ENCODE measurements around the gene GATA6. TPM values are rescaled to one million over a fixed set of nuclear protein-coding genes. Genes with fewer than 3 reads are reported as not detected.

Gene GATA6
- total RNA-seq, 1 donor from 2014 or later = 0.08 TPM

DNA sequence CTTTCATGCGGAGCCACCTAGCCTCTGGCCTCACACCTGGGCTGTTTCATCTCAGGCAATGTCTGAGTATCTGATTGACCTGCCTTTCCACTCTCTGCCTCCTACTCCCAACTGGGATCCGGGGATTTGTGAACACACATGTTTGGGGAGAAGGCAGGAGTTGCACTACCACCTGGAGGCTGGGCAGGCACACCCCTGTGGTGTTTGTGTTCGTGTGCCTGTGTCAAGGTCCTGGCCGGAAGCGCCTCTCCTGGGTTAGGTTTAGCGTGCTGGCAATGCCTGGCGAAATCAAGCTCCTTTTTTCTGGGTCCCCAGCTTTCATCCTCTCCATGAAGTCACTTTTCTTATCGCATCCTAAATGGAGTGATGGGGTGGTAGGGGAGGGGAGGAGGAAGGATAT is 63.9 kb downstream of the GATA6 start:
- no peak for DNase-seq (ENCODE audit: low read depth)

DNA sequence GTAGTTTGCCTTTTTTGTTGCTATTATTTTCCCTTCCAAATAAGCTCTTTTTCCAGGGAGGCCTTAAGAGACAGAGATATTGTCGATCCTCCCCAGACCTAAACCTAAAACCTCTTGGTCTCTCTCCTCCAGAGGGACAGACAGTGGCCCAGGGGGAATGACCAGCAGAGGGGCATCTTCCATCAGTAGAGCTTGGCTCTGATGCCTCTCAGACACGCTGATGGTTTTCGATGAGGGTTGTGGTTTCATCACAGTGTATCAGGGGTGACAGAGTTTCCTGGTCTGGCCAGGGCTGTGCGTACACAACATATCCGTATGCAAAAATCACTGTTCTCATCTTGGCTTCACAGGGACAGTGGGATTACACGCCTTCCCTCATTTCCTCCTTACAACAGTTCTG is 68.6 kb downstream of the GATA6 start:
- DNase-seq (ENCODE audit: low read depth) = no peak

DNA sequence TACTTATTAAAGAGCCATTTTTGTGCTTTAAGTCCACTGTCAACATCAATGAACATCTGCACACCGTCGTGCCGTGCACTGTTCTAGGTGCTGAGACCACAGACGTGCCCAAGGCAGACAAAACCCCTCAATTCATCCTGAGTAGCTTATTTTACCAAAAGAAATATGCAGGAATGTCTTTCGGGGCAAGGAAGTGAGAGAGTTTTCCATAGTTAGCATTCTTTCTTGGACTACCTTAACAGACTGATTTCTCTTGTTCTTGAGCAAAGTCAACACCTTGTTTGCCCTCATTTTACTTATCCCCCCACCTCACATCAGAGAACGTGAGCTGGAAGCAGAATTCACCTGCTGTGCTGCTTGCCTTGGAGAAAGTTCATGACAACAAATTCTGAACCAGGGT is 69.3 kb downstream of the GATA6 start:
- DNase-seq (ENCODE audit: low read depth) = no peak

DNA sequence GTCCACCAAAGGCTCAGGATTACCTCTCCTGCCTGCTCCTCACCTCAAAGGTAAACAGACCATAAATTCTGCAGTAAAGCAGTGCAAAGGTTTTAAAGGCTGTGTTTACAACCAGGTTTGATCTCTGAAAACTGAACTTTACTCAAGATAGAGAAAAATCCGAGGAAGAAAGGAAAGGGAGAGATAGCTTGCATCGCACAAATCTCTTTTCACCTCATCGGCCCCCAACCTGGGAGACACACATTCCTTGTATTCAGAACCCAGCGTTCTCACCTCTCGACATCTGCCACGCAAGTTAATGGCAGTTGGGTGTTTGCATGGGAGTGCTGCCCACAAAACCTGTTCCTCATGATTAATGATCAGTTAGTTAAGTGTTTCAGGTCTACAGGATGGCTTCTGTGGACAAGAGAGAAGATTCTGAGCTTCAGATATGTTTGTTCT is 72.6 kb downstream of the GATA6 start:
- no peak for DNase-seq (ENCODE audit: low read depth)

DNA sequence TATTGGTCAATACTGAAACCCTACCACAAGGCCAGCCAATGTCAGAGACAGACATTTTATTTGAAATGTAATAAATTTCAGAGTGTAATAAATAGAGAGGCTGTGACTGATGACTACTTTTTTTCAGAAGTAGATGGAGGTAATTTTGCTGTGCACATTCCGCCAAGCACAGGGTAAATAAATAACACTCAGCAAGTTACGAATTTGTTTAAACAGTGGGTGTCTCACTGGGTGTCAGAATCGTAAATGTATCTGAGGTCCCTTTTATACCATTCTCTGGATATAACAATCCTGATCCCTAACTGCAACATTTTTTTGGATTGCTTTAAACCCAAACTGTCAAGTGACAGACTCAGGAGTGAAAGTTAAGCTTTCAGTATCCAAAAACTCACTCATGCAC is 74.1 kb downstream of the GATA6 start:
- no peak for DNase-seq (ENCODE audit: low read depth)

DNA sequence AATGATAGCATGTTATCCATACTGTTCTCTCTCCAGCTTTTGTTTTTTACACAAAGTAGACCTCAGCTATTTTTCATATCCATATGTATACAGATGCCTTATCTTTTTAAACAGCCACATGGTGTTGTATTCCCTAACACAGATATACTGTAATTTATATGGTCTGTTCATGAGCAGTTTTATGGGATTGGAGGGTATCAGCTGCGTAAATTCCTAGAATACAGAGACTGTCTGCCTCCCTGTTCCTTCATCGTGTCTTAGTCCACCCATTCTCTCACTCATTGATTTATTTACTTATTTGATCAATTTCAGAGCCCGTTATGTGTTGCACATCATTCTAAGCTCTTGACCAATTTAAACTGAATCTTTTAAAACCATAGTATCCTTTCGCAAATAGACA is 80.6 kb downstream of the GATA6 start:
- no peak for DNase-seq (ENCODE audit: low read depth)

DNA sequence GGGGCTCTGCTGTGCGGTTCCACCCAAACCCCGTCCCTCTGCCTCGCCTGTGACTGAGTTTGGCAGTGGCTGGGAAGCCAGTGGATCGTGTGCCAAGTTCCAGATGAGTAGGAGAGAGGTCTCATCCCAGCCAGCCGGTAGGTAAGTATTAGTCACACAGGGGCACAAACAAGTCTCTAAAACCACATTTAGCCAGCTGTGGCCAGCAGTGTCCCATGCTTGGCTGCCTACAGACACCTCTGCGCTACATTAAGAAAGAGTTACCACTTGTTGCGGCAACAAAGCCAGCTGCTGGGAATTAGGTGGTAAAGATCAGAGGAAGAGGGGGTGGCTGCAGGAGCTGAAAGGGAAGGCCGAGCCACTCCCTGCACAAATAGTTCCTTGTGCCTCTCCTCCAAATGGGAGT is 81.2 kb downstream of the GATA6 start:
- no peak for DNase-seq (ENCODE audit: low read depth)

Other genes with a start within 250 kb of the GATA6 start
- 0.05 TPM in 1 of 2 replicates, not detected in the other for gene CTAGE1, start 248.3 kb downstream of the GATA6 start, total RNA-seq